ENCODE data around the gene PRSS1.

DNA sequence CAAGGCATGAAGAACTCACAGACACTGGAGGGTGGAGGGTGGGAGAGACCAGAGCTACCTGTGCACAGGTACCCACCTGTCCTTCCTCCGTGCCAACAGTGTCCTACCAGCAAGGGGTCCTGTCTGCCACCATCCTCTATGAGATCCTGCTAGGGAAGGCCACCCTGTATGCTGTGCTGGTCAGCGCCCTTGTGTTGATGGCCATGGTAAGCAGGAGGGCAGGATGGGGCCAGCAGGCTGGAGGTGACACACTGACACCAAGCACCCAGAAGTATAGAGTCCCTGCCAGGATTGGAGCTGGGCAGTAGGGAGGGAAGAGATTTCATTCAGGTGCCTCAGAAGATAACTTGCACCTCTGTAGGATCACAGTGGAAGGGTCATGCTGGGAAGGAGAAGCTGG lies 43.3 kb downstream of the PRSS1 start:
- no peak for TF ChIP-seq CTCF (IDR thresholded peaks at IDR 0.05; ENCODE audit: insufficient read depth, low read length)
- TF ChIP-seq, protein P1, sequence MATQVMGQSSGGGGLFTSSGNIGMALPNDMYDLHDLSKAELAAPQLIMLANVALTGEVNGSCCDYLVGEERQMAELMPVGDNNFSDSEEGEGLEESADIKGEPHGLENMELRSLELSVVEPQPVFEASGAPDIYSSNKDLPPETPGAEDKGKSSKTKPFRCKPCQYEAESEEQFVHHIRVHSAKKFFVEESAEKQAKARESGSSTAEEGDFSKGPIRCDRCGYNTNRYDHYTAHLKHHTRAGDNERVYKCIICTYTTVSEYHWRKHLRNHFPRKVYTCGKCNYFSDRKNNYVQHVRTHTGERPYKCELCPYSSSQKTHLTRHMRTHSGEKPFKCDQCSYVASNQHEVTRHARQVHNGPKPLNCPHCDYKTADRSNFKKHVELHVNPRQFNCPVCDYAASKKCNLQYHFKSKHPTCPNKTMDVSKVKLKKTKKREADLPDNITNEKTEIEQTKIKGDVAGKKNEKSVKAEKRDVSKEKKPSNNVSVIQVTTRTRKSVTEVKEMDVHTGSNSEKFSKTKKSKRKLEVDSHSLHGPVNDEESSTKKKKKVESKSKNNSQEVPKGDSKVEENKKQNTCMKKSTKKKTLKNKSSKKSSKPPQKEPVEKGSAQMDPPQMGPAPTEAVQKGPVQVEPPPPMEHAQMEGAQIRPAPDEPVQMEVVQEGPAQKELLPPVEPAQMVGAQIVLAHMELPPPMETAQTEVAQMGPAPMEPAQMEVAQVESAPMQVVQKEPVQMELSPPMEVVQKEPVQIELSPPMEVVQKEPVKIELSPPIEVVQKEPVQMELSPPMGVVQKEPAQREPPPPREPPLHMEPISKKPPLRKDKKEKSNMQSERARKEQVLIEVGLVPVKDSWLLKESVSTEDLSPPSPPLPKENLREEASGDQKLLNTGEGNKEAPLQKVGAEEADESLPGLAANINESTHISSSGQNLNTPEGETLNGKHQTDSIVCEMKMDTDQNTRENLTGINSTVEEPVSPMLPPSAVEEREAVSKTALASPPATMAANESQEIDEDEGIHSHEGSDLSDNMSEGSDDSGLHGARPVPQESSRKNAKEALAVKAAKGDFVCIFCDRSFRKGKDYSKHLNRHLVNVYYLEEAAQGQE (IDR thresholded peaks at IDR 0.05; ENCODE audit: insufficient replicate concordance, low read depth), result no peak
- no peak for TF ChIP-seq POLR2AphosphoS5 (IDR thresholded peaks at IDR 0.05; ENCODE audit: low read depth)
- no peak for TF ChIP-seq GABPA (IDR thresholded peaks at IDR 0.05; ENCODE audit: low read depth)
- no peak for TF ChIP-seq SPI1 (IDR thresholded peaks at IDR 0.05; ENCODE audit: borderline replicate concordance, low read depth)

Data from HL-60 (cell line).